ENCODE measurements around the gene PER2. TPM values are rescaled to one million over a fixed set of nuclear protein-coding genes. Genes with fewer than 3 reads are reported as not detected.

Gene PER2
- total and polyA plus RNA-seq, 2 donors (not counting 3 experiments of a cell fraction or from before 2014, with no cell fraction given) = 0.86 to 3.8 TPM

DNA sequence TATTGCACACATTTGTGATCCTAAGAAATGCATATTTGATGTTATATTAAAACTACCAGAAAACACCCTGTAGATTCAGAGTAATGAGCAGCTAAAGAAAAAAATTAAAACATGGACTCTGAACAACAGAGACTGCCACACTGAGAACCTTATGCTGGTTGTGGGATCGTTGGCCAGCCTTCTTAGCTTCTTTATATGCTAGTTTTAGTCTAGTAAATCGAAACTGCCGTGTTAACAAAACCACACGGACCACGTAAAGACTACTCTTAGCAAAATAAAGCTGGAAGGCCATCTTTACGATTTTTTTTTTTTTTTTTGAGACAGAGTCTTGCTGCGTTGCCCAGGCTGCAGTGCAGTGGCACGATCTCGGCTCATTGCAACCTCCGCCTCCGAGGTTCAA, 22.8 kb downstream of the PER2 start:
- Histone ChIP-seq H3K4me2 (ENCODE audit: insufficient read depth, low read length) (no peak overlapping the region), H3K4me1 (ENCODE audit: control insufficient read depth, extremely low read depth, insufficient read depth, low read length) (peaks cover 15% of the 10 kb centered on the region), H3K36me3 (ENCODE audit: control insufficient read depth in 2 of 2, extremely low read depth in 1 of 2, insufficient read depth in 2 of 2, low read length in 2 of 2) (no peaks in the 10 kb centered on the region), H3K9me3 (replicated peaks; ENCODE audit: control insufficient read depth, insufficient read depth, low read length) (no peaks in the 10 kb centered on the region), H3K27ac (ENCODE audit: insufficient read depth, low read depth, low read length) (no peak overlapping the region), H3K9ac (replicated peaks; ENCODE audit: extremely low read depth, insufficient read depth, low read length) (no peak overlapping the region), H3K27me3 (ENCODE audit: control insufficient read depth in 2 of 2, insufficient read depth in 2 of 2, low read length in 2 of 2) (no peaks in the 10 kb centered on the region), H3K9me1 (replicated peaks; ENCODE audit: control insufficient read depth, extremely low read depth, insufficient read depth, low read length) (no peaks in the 10 kb centered on the region), H3K4me3 (replicated peaks in 1 of 3; ENCODE audit: insufficient read depth in 1 of 3, low read depth in 1 of 3, low read length in 3 of 3) (no peak overlapping the region), H2AFZ (ENCODE audit: low read depth, low read length) (no peak overlapping the region), H3K79me2 (ENCODE audit: control insufficient read depth, insufficient read depth, low read length) (no peaks in the 10 kb centered on the region), H4K20me1 (replicated peaks; ENCODE audit: control insufficient read depth, extremely low read depth, insufficient read depth, low read length) (no peaks in the 10 kb centered on the region)
- no peak for DNase-seq (ENCODE audit: low read depth, low spot score)
- ChIA-PET POLR2A (no interaction called here), CTCF (interaction anchor here (2.9 to 3.2 kb wide), 3 partner anchors 12 to 24 kb away, joined by 21 to 43 read pairs (median 39); partner anchors contain the start of gene PER2)
- no peak for FAIRE-seq
- dilution Hi-C loops (cut with MboI; ENCODE audit: extremely low pct_ligation_motif_present, low sequenced_read_pairs) (no loop called here), intact Hi-C loops (cut with micrococcal nuclease) (loop anchor here (10.0 kb wide), 2 partner anchors 341 to 751 kb away; no protein-coding TSS in a partner anchor)
- BruUV-seq (replicated peaks) = no TSS peak
- TF ChIP-seq JUN (IDR thresholded peaks at IDR 0.05; ENCODE audit: borderline replicate concordance, insufficient read depth, insufficient read length, low read depth) (no peak), POLR2AphosphoS5 (IDR thresholded peaks at IDR 0.05; ENCODE audit: insufficient read depth, low read depth, low read length) (no peak), POLR2A (IDR thresholded peaks at IDR 0.05; ENCODE audit: low read depth, low read length) (no peak), FOS (IDR thresholded peaks at IDR 0.05; ENCODE audit: borderline replicate concordance, insufficient read depth, low read length) (no peak), MYC (IDR thresholded peaks at IDR 0.05; ENCODE audit: low read depth, low read length) (no peak), EZH2 (IDR thresholded peaks at IDR 0.05; ENCODE audit: borderline replicate concordance, low read depth, low read length, severe bottlenecking) (no peak), CTCF (IDR thresholded peaks at IDR 0.05; ENCODE audit: extremely low read depth in 1 of 2, insufficient read depth in 1 of 2, low read depth in 1 of 2, low read length in 2 of 2) (no peak), GATA2 (IDR thresholded peaks at IDR 0.05; ENCODE audit: insufficient read depth, insufficient read length, low read depth, low read length) (no peak)
- TF ChIP-seq, protein P1, sequence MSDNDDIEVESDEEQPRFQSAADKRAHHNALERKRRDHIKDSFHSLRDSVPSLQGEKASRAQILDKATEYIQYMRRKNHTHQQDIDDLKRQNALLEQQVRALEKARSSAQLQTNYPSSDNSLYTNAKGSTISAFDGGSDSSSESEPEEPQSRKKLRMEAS (IDR thresholded peaks at IDR 0.05; ENCODE audit: insufficient read depth, insufficient read length) = no peak
